GM12874 (cell line): ENCODE measurements around the gene TLX1.
A peak's percentile ranks its signal among the peaks of the same experiment; 100 is the strongest.

ENCODE experiments used
- CTCF ChIP-seq: IDR thresholded peaks from 2 replicates; pipeline ENCODE4 v1.5.1; 2011; ENCODE audit warnings: low read depth, mild to moderate bottlenecking, control low read depth, low read length, moderate library complexity; ENCODE audit not compliant: insufficient read depth

The TLX1 gene

GRCh38 chr10:101141616-101142532, 10.8 kb downstream of the TLX1 start:
- TF ChIP-seq CTCF, result peak; percentile 97

- no peak for TF ChIP-seq CTCF
Measured at GRCh38 chr10:101142533-101143344, 11.6 kb downstream of the TLX1 start.

- no peak for TF ChIP-seq CTCF
Measured at GRCh38 chr10:101143345-101143630, 12.2 kb downstream of the TLX1 start.

GRCh38 chr10:101144053-101144452, 13.0 kb downstream of the TLX1 start:
- no peak for TF ChIP-seq CTCF

GRCh38 chr10:101145145-101145544, 14.0 kb downstream of the TLX1 start:
- no peak for TF ChIP-seq CTCF

GRCh38 chr10:101145750-101146391, 14.8 kb downstream of the TLX1 start:
- no peak for TF ChIP-seq CTCF
